ENCODE data around the gene PCDHGA5. TPM values are rescaled to one million over a fixed set of nuclear protein-coding genes. Genes with fewer than 3 reads are reported as not detected.
"Not testable (repeated sequence)": the region's sequence is repeated elsewhere in the genome, so short reads cannot be mapped to it uniquely, and the experiment has no call there.

Gene PCDHGA5
- total and polyA plus RNA-seq, 3 donors from 2014 or later = 1.5 to 12.2 (median 9.4) TPM

DNA sequence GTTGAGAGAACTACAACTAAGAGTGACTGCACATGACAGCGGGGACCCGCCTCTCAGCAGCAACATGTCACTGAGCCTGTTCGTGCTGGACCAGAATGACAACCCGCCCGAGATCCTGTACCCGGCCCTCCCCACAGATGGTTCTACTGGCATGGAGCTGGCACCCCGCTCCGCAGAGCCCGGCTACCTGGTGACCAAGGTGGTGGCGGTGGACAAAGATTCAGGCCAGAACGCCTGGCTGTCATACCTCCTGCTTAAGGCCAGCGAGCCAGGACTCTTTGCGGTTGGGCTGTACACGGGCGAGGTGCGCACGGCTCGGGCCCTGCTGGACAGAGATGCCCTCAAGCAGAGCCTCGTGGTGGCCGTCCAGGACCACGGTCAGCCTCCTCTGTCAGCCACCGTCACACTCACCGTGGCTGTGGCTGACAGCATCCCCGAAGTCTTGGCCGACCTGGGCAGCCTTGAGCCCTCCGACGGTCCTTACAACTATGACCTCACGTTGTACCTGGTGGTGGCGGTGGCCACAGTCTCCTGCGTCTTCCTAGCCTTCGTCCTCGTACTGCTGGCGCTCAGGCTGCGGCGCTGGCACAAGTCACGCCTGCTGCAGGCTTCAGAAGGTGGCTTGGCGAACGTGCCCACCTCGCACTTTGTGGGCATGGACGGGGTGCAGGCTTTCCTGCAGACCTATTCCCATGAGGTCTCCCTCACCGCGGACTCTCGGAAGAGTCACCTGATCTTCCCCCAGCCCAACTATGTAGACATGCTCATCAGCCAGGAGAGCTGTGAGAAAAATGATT, 20.7 kb downstream of the PCDHGA5 start:
- 32 to 38% methylated on average over 15 to 40 of the region's 43 CpGs for WGBS, 2 donors
- H3K27ac ChIP-seq = no peak overlapping the region
- H3K27me3 ChIP-seq = no peaks in the 10 kb centered on the region
- H3K36me3 ChIP-seq (ENCODE audit: low read depth, missing control alignments) = no peaks in the 10 kb centered on the region
- no peaks in the 10 kb centered on the region for H3K4me1 ChIP-seq
- no peaks in the 10 kb centered on the region for H3K9me3 ChIP-seq
- no peak for TF ChIP-seq POLR2A (IDR thresholded peaks at IDR 0.05)
- TF ChIP-seq, protein P1, sequence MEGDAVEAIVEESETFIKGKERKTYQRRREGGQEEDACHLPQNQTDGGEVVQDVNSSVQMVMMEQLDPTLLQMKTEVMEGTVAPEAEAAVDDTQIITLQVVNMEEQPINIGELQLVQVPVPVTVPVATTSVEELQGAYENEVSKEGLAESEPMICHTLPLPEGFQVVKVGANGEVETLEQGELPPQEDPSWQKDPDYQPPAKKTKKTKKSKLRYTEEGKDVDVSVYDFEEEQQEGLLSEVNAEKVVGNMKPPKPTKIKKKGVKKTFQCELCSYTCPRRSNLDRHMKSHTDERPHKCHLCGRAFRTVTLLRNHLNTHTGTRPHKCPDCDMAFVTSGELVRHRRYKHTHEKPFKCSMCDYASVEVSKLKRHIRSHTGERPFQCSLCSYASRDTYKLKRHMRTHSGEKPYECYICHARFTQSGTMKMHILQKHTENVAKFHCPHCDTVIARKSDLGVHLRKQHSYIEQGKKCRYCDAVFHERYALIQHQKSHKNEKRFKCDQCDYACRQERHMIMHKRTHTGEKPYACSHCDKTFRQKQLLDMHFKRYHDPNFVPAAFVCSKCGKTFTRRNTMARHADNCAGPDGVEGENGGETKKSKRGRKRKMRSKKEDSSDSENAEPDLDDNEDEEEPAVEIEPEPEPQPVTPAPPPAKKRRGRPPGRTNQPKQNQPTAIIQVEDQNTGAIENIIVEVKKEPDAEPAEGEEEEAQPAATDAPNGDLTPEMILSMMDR (IDR thresholded peaks at IDR 0.05) = no peak
- intact Hi-C loops (cut with DNase I; ENCODE audit: low total_unique reads) = no loop called here
- H3K4me3 ChIP-seq = no peak overlapping the region
- DNase-seq = no peak

DNA sequence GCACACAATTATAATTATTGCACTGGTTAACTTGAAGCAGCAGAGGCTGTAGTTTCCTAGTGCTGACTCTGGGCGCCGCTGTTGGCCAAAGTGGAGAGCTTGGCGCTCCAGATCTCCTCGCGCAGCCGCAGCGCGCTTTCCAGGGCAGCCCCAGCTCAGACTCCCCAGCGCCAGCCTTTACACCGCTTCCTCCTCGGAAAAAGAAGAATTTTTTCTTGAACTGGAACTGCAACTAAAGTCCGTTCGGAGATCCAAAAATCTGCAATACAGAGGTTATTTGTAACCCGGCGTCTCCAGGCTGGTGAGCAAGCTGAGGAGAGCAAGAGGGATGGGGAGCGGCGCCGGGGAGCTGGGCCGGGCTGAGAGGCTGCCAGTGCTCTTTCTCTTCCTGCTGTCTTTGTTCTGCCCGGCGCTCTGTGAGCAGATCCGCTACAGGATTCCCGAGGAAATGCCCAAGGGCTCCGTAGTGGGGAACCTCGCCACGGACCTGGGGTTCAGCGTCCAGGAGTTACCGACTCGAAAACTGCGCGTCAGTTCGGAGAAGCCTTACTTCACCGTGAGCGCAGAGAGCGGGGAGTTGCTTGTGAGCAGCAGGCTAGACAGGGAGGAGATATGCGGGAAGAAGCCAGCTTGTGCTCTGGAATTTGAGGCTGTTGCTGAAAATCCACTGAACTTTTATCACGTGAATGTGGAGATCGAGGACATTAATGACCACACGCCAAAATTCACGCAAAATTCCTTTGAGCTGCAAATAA, 23.8 kb downstream of the PCDHGA5 start, which contains the start of gene PCDHGB4:
PCDHGB4 (plus strand) TSS at position 142 of the 755 bp plus-strand sequence; CDS start at position 329, 187 bp downstream.
- DNase-seq = peak; percentile 63
- H3K27ac ChIP-seq; H3K9me3 ChIP-seq; intact Hi-C loops (cut with DNase I; ENCODE audit: low total_unique reads); H3K4me1 ChIP-seq; H3K36me3 ChIP-seq (ENCODE audit: low read depth, missing control alignments); H3K27me3 ChIP-seq: not testable (repeated sequence)
- H3K4me3 ChIP-seq = peak within 1 kb of the TSS in 1 of 2 donors; percentile 11
- TF ChIP-seq, protein P1 (IDR thresholded peaks at IDR 0.05) = peak in 2 of 3 experiments; percentile 53 to 59
- 9 to 16% methylated on average over 18 to 19 of the region's 40 CpGs for WGBS, 2 donors

DNA sequence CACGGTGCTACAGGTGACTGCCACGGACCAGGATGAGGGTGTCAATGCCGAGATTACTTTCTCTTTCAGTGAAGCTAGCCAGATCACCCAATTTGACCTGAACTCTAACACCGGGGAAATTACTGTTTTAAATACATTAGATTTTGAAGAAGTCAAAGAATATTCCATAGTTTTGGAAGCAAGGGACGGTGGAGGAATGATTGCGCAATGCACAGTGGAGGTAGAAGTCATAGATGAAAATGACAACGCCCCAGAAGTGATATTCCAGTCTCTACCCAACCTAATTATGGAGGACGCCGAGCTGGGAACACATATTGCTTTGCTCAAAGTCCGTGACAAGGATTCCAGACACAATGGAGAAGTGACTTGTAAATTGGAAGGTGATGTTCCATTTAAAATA, 24.7 kb downstream of the PCDHGA5 start:
- Histone ChIP-seq H3K4me1 (no peaks in the 10 kb centered on the region), H3K36me3 (ENCODE audit: low read depth, missing control alignments) (no peaks in the 10 kb centered on the region), H3K27me3 (no peaks in the 10 kb centered on the region), H3K27ac (no peak overlapping the region), H3K4me3 (no peak overlapping the region), H3K9me3 (no peaks in the 10 kb centered on the region)
- no peak for DNase-seq
- WGBS, 2 donors = 31 to 42% methylated on average over 10 of the region's 10 CpGs
- intact Hi-C loops (cut with DNase I; ENCODE audit: low total_unique reads) = no loop called here
- no peak for TF ChIP-seq POLR2A (IDR thresholded peaks at IDR 0.05)
- TF ChIP-seq, protein P1 (IDR thresholded peaks at IDR 0.05) = no peak

- Histone ChIP-seq H3K36me3 (ENCODE audit: low read depth, missing control alignments) (no peaks in the 10 kb centered on the region), H3K4me3 (no peak overlapping the region), H3K9me3 (no peaks in the 10 kb centered on the region), H3K27ac (no peak overlapping the region), H3K4me1 (no peaks in the 10 kb centered on the region), H3K27me3 (no peaks in the 10 kb centered on the region)
- 33 to 35% methylated on average over 23 to 73 of the region's 77 CpGs for WGBS, 2 donors
- TF ChIP-seq POLR2A (IDR thresholded peaks at IDR 0.05) = no peak
- TF ChIP-seq, protein P1 (IDR thresholded peaks at IDR 0.05) = no peak
- intact Hi-C loops (cut with DNase I; ENCODE audit: low total_unique reads) = no loop called here
- no peak for DNase-seq
Measured at GRCh38 chr5:141389153-141390042, 25.4 kb downstream of the PCDHGA5 start.

Measured in testis (tissue), 3 donors.